HEK293 (cell line): ENCODE results near the gene CALHM4.

ENCODE experiments used
- CTCF ChIA-PET: fragments of 350-600 bp; formaldehyde crosslinking; extraction: SDS; loops from one replicate; lab custom pipeline; 2021; ENCODE audit warnings: antibody characterized with exemption; lab: Yijun Ruan, JAX
- POLR2A ChIA-PET: fragments of 300-600 bp; formaldehyde crosslinking; extraction: SDS; loops from one replicate; lab custom pipeline; 2020; ENCODE audit warnings: antibody characterized with exemption, inconsistent platforms; lab: Yijun Ruan, JAX
- H3K27ac ChIP-seq: fragments of 200-500 bp; sonication (Bioruptor generic); 2 replicates; pipeline ENCODE4 v1.5.1; 2014; ENCODE audit warnings: low read depth, low read length, control low read depth, inconsistent platforms; ENCODE audit errors: extremely low read depth
- H3K36me3 ChIP-seq, 2 experiments: fragments of 200-500 bp in 1 of 2; sonication (Bioruptor generic) in 1 of 2; 1 replicate in 1 of 2; 2 replicates in 1 of 2; pipeline ENCODE4 v1.5.1; 2014 to 2017; ENCODE audit warnings: inconsistent platforms in 2 of 2, low read length in 2 of 2; ENCODE audit not compliant: control insufficient read depth in 2 of 2, insufficient read depth in 1 of 2
- H3K4me1 ChIP-seq: fragments of 200-500 bp; sonication (Bioruptor generic); 2 replicates; pipeline ENCODE4 v1.5.1; 2014; ENCODE audit warnings: mild to moderate bottlenecking, low read length, inconsistent platforms; ENCODE audit not compliant: control insufficient read depth, insufficient read depth
- H3K4me3 ChIP-seq: 2 replicates; pipeline ENCODE4 v1.5.1; 2011; ENCODE audit warnings: low read depth, mild to moderate bottlenecking, control low read depth, low read length, moderate library complexity
- H3K9me3 ChIP-seq: fragments of 200-500 bp; sonication (Bioruptor generic); 2 replicates; pipeline ENCODE4 v1.5.1; 2014; ENCODE audit warnings: low read depth, low read length, inconsistent platforms; ENCODE audit not compliant: control insufficient read depth, insufficient read depth
- GLI2 ChIP-seq: fragments of 450-650 bp; formaldehyde crosslinking; IDR thresholded peaks from 2 replicates; pipeline ENCODE4; 2017; ENCODE audit warnings: missing biosample characterization, missing genetic modification characterization, low read depth, borderline replicate concordance
- HOXC10 ChIP-seq: sonication (generic); formaldehyde crosslinking; IDR thresholded peaks from 2 replicates; pipeline ENCODE4 v1.8.1; 2023; ENCODE audit warnings: mild to moderate bottlenecking, missing genetic modification reagents
- HOXD13 ChIP-seq: sonication (generic); formaldehyde crosslinking; IDR thresholded peaks from 2 replicates; pipeline ENCODE4 v1.8.0; 2022; ENCODE audit warnings: missing genetic modification reagents, borderline replicate concordance
- KLF9 ChIP-seq: fragments of 450-650 bp; formaldehyde crosslinking; IDR thresholded peaks from 2 replicates; pipeline ENCODE4 v1.5.1; 2016; ENCODE audit warnings: missing biosample characterization, missing genetic modification characterization, low read depth
- SALL2 ChIP-seq: fragments of 450-650 bp; formaldehyde crosslinking; IDR thresholded peaks from 2 replicates; pipeline ENCODE4 v1.5.0; 2017; ENCODE audit warnings: missing biosample characterization, mild to moderate bottlenecking, missing genetic modification characterization, borderline replicate concordance
- ZFP41 ChIP-seq: fragments of 450-650 bp; formaldehyde crosslinking; IDR thresholded peaks from 2 replicates; pipeline ENCODE4 v1.5.1; 2016; ENCODE audit warnings: missing biosample characterization, missing genetic modification characterization, borderline replicate concordance
- ZNF19 ChIP-seq: fragments of 450-650 bp; formaldehyde crosslinking; IDR thresholded peaks from 2 replicates; pipeline ENCODE4; 2016; ENCODE audit warnings: missing biosample characterization, missing genetic modification characterization, low read depth
- ZNF302 ChIP-seq: fragments of 450-650 bp; formaldehyde crosslinking; IDR thresholded peaks from 2 replicates; pipeline ENCODE4 v1.5.1; 2016; ENCODE audit warnings: missing biosample characterization, missing genetic modification characterization, low read depth
- ZNF366 ChIP-seq: fragments of 450-650 bp; formaldehyde crosslinking; conservative IDR thresholded peaks from 2 replicates; pipeline ENCODE4 v1.5.1; 2016; ENCODE audit warnings: missing biosample characterization, missing genetic modification characterization
- ZNF664 ChIP-seq: fragments of 450-650 bp; formaldehyde crosslinking; IDR thresholded peaks from 2 replicates; pipeline ENCODE4 v1.5.1; 2016; ENCODE audit warnings: missing biosample characterization, missing genetic modification characterization
- ZNF701 ChIP-seq: fragments of 450-650 bp; formaldehyde crosslinking; IDR thresholded peaks from 2 replicates; pipeline ENCODE4 v1.5.1; 2016; ENCODE audit warnings: missing biosample characterization, missing genetic modification characterization
- TF ChIP-seq, protein P1 (sequence below): sonication (generic); formaldehyde crosslinking; IDR thresholded peaks from 2 replicates; pipeline ENCODE4 v1.8.1; 2022; ENCODE audit warnings: mild to moderate bottlenecking, moderate library complexity, missing genetic modification reagents
- TF ChIP-seq, protein P2 (sequence below): fragments of 450-650 bp; formaldehyde crosslinking; IDR thresholded peaks from 2 replicates; pipeline ENCODE4 v1.5.1; 2016; ENCODE audit warnings: missing biosample characterization, missing genetic modification characterization
- TF ChIP-seq, protein P3 (sequence below): fragments of 450-650 bp; formaldehyde crosslinking; conservative IDR thresholded peaks from 2 replicates; pipeline ENCODE4 v1.5.1; 2016; ENCODE audit warnings: low read depth, missing biosample characterization, missing genetic modification characterization
- TF ChIP-seq, protein P4 (sequence below): fragments of 450-650 bp; formaldehyde crosslinking; IDR thresholded peaks from 2 replicates; pipeline ENCODE4 v1.5.1; 2016; ENCODE audit warnings: missing biosample characterization, missing genetic modification characterization
- TF ChIP-seq, protein P5 (sequence below): fragments of 450-650 bp; formaldehyde crosslinking; IDR thresholded peaks from 2 replicates; pipeline ENCODE4 v1.5.1; 2016; ENCODE audit warnings: missing biosample characterization, missing genetic modification characterization, borderline replicate concordance

CALHM4 gene

DNA sequence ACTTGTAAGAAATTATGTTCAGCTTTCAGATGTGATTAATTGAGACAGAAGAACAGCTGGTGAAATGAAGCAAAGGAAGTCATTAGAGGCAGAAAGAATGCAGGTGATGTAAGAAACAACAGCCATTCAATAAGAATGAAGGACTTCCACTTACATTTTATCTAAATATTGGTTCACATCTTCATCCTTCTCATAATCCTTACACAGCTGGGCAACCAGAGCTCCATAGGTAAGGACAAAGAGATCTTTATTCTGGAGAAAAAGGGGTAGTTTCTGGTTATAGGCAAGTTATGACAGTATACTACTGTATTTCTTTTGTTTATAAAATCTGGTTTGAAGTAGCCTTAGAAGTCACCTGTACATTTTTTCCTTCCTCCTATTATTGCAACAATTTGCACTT lies 10.4 kb upstream of the CALHM4 start:
- no peaks in the 10 kb centered on the region for H3K9me3 ChIP-seq
- H3K27ac ChIP-seq: no peak overlapping the region
- no peaks in the 10 kb centered on the region for H3K4me1 ChIP-seq
- no peaks in the 10 kb centered on the region for H3K36me3 ChIP-seq
- TF ChIP-seq ZNF701 (tag by site-specific recombination): no peak
- no peak for TF ChIP-seq ZFP41 (tag by site-specific recombination)
- TF ChIP-seq, protein P1, sequence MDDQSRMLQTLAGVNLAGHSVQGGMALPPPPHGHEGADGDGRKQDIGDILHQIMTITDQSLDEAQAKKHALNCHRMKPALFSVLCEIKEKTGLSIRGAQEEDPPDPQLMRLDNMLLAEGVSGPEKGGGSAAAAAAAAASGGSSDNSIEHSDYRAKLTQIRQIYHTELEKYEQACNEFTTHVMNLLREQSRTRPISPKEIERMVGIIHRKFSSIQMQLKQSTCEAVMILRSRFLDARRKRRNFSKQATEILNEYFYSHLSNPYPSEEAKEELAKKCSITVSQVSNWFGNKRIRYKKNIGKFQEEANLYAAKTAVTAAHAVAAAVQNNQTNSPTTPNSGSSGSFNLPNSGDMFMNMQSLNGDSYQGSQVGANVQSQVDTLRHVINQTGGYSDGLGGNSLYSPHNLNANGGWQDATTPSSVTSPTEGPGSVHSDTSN (CRISPR knock-in tag): no peak
- no peak for TF ChIP-seq KLF9
- no peak for TF ChIP-seq ZNF302 (tag by site-specific recombination)
- TF ChIP-seq ZNF366 (tag by site-specific recombination): no peak
- TF ChIP-seq HOXD13 (CRISPR knock-in tag): no peak
- TF ChIP-seq, protein P2, sequence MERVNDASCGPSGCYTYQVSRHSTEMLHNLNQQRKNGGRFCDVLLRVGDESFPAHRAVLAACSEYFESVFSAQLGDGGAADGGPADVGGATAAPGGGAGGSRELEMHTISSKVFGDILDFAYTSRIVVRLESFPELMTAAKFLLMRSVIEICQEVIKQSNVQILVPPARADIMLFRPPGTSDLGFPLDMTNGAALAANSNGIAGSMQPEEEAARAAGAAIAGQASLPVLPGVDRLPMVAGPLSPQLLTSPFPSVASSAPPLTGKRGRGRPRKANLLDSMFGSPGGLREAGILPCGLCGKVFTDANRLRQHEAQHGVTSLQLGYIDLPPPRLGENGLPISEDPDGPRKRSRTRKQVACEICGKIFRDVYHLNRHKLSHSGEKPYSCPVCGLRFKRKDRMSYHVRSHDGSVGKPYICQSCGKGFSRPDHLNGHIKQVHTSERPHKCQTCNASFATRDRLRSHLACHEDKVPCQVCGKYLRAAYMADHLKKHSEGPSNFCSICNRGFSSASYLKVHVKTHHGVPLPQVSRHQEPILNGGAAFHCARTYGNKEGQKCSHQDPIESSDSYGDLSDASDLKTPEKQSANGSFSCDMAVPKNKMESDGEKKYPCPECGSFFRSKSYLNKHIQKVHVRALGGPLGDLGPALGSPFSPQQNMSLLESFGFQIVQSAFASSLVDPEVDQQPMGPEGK (tag by site-specific recombination): no peak
- TF ChIP-seq HOXC10 (CRISPR knock-in tag): no peak
- ChIA-PET CTCF (interaction anchor here (0.6 to 6.9 kb wide), 4 partner anchors 16 to 170 kb away, joined by 3 to 63 read pairs (median 4); partner anchors contain the start of gene CALHM5), POLR2A (no interaction called here)
- no peak overlapping the region for H3K4me3 ChIP-seq

DNA sequence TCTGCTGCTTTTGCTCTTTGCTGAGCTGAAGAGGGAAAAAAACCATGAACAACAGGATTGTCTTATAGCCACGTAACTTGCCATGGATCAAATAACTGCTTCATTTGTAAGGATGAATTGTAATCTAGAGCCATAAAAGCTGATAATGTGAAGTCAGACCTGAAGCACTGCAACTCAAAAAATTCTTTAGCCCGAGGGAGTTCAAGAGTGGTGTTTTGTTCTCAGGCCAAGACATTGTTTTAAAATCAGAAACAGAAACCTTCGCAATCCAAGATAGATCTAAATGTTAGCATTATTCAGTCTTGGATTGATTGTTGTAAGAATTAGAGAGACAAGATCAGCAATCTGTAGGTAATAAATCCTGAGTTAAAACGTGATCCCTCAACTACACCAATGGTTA lies 7.9 kb upstream of the CALHM4 start, which contains the start of gene TRAPPC3L:
Gene TRAPPC3L, minus strand, starts transcription at position 34 of the 400 bp plus-strand sequence. CDS start 170 bp downstream, outside the sequence.
- ChIA-PET POLR2A (interaction anchor here (1.5 kb wide), 1 partner anchor 266 kb away, joined by 3 read pairs; the partner anchor contains the start of gene TSPYL1), CTCF (interaction anchor here (0.6 to 4.5 kb wide), 7 partner anchors 9 to 586 kb away, joined by 3 to 24 read pairs (median 4); no protein-coding TSS in a partner anchor)
- Histone ChIP-seq H3K9me3 (no peaks in the 10 kb centered on the region), H3K4me3 (no peak within 1 kb of the TSS), H3K4me1 (no peaks in the 10 kb centered on the region), H3K36me3 (no peaks in the 10 kb centered on the region), H3K27ac (no peak within 1 kb of the TSS)
- TF ChIP-seq SALL2 (tag by site-specific recombination) (no peak), ZNF19 (tag by site-specific recombination) (no peak), GLI2 (tag by site-specific recombination) (no peak), ZNF664 (tag by site-specific recombination) (no peak)
- TF ChIP-seq, protein P3, sequence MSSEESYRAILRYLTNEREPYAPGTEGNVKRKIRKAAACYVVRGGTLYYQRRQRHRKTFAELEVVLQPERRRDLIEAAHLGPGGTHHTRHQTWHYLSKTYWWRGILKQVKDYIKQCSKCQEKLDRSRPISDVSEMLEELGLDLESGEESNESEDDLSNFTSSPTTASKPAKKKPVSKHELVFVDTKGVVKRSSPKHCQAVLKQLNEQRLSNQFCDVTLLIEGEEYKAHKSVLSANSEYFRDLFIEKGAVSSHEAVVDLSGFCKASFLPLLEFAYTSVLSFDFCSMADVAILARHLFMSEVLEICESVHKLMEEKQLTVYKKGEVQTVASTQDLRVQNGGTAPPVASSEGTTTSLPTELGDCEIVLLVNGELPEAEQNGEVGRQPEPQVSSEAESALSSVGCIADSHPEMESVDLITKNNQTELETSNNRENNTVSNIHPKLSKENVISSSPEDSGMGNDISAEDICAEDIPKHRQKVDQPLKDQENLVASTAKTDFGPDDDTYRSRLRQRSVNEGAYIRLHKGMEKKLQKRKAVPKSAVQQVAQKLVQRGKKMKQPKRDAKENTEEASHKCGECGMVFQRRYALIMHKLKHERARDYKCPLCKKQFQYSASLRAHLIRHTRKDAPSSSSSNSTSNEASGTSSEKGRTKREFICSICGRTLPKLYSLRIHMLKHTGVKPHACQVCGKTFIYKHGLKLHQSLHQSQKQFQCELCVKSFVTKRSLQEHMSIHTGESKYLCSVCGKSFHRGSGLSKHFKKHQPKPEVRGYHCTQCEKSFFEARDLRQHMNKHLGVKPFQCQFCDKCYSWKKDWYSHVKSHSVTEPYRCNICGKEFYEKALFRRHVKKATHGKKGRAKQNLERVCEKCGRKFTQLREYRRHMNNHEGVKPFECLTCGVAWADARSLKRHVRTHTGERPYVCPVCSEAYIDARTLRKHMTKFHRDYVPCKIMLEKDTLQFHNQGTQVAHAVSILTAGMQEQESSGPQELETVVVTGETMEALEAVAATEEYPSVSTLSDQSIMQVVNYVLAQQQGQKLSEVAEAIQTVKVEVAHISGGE (tag by site-specific recombination): no peak
- TF ChIP-seq, protein P4, sequence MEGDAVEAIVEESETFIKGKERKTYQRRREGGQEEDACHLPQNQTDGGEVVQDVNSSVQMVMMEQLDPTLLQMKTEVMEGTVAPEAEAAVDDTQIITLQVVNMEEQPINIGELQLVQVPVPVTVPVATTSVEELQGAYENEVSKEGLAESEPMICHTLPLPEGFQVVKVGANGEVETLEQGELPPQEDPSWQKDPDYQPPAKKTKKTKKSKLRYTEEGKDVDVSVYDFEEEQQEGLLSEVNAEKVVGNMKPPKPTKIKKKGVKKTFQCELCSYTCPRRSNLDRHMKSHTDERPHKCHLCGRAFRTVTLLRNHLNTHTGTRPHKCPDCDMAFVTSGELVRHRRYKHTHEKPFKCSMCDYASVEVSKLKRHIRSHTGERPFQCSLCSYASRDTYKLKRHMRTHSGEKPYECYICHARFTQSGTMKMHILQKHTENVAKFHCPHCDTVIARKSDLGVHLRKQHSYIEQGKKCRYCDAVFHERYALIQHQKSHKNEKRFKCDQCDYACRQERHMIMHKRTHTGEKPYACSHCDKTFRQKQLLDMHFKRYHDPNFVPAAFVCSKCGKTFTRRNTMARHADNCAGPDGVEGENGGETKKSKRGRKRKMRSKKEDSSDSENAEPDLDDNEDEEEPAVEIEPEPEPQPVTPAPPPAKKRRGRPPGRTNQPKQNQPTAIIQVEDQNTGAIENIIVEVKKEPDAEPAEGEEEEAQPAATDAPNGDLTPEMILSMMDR: no peak
- TF ChIP-seq, protein P5, sequence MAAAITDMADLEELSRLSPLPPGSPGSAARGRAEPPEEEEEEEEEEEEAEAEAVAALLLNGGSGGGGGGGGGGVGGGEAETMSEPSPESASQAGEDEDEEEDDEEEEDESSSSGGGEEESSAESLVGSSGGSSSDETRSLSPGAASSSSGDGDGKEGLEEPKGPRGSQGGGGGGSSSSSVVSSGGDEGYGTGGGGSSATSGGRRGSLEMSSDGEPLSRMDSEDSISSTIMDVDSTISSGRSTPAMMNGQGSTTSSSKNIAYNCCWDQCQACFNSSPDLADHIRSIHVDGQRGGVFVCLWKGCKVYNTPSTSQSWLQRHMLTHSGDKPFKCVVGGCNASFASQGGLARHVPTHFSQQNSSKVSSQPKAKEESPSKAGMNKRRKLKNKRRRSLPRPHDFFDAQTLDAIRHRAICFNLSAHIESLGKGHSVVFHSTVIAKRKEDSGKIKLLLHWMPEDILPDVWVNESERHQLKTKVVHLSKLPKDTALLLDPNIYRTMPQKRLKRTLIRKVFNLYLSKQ (tag by site-specific recombination): no peak
